Medulla oblongata (tissue), 1 donor: ENCODE results near the gene ITGA8.
"Not testable (repeated sequence)": the region's sequence is repeated elsewhere in the genome, so short reads cannot be mapped to it uniquely, and the experiment has no call there.

Experiments
- DNase-seq: peaks from one replicate; pipeline ENCODE4 v3.0.0-alpha.2; 2015; ENCODE audit errors: extremely low spot score

Gene ITGA8

DNA sequence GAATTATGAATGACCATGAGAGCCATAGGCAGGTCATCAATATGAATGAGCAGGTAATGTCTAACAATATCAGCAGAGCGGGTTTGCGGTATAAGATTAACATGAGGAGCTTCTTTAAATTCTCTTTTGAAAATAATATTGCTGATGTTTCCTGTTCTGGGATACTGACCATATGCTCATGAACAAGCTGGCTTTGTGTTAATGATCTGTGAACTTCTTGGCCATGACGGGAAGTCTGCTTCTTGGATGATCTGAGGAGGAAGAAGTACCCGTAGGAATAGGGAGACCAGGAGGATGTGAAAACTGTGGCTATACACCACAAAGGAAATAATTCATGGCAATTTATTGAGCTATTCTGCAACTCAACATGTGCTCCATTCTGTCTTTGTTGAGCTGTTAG lies 38.6 kb downstream of the ITGA8 start:
- DNase-seq: no peak

DNA sequence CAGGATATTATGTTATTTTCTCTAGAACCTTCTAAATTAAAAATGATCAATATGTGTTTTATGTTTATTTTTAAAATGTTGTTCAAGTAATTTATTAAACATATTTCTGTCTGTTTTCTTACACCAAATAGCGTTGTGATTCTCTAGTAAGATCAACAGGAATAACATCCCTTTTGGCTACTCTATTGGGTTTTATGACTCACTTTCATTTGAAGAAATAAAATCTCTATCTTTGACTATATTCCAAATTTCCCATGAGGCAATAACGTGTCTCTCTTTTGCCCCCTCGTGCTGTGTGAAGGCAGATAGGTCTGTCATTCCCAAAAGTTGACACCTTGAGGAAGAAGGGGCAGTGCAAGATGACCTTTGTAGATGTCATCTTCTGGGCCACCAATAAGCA lies 40.9 kb downstream of the ITGA8 start:
- no peak for DNase-seq

- DNase-seq: no peak
These were observed 47.3 kb downstream of the ITGA8 start for GRCh38 chr10:15672469-15672868.

DNA sequence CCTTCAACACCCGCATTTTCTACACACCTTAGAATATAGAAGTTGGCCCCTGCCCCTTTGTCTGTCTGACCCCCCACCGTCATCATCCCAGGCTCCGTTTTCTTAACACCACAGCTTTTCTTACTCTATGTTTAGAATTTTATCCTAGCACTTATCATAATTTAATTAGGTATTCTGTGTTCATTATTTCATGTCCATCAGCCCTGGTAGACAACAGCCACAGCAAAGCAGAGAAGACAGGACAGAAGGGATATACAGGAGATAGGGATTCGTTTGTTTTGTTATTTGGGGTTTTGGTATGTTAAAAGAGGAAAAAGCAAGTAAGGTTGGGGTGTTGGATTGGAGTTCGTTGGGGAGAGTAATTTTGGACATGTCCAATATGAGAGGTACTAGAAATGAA lies 48.8 kb downstream of the ITGA8 start:
- no peak for DNase-seq

GRCh38 chr10:15661574-15661973 lies 58.1 kb downstream of the ITGA8 start:
- DNase-seq: no peak

DNA sequence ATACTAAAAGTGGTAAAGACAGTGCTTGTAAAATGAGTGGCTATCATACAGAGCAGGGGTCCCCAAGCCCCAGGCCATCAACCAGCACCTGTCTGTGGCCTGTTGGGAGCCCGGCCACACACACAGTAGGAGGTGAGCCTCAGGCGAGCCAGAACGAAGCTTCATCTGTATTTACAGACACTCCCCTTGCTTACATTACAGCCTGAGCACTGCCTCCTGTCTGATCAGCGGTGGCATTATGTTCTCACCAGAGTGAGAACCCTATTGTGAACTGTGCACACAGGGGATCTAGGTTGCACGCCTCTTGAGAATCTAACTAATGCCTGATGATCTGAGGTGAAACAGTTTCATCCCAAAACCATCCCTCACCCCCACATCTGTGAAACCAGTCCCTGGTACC lies 58.7 kb downstream of the ITGA8 start:
- DNase-seq: no peak

GRCh38 chr10:15658069-15658702 lies 61.5 kb downstream of the ITGA8 start:
- DNase-seq: no peak

DNA sequence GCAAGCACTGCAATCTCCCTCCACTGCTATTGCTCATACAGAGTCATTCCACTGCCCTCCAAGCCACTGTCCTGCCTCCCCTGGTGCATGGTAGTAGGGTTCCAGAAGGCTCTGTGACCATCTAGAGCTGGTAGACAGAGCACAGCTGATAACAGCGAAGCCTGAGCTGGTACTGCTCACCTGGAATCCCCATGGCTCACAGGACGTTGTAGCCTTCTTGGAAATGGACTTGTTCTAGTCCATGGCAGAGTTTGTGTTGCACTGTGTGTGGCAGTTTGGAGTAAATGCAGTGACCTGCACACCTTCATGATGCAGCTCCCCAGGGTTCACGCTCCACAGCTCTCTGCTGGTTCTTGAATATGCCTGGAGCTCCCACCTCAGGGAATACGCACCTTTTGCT lies 67.0 kb downstream of the ITGA8 start:
- no peak for DNase-seq

GRCh38 chr10:15652117-15652516 lies 67.6 kb downstream of the ITGA8 start:
- no peak for DNase-seq

- no peak for DNase-seq
These were observed 68.5 kb downstream of the ITGA8 start for GRCh38 chr10:15651175-15651574.

GRCh38 chr10:15642095-15642494 lies 77.6 kb downstream of the ITGA8 start:
- DNase-seq: no peak

GRCh38 chr10:15640536-15641085 lies 79.1 kb downstream of the ITGA8 start:
- no peak for DNase-seq

DNA sequence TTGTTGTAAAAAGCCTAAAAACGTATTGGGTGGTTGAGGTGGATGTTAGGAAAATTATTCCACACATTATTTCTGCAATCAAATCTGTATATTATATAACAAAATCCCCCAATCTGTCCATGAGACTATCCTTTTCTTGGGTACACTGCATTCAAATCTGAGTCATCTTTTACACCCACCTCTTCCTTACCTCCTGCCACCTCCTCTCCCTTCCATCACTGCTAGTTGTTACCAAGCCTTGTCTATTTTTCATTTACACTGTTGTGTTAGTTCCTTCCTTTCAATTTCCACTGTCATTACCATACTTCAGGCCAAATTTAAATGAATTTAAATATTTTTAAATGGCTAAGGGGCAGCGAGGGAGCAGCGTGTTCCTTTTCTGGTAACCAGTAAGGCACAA lies 83.3 kb downstream of the ITGA8 start:
- no peak for DNase-seq

- no peak for DNase-seq
These were observed 87.1 kb downstream of the ITGA8 start for GRCh38 chr10:15632456-15633091.

DNA sequence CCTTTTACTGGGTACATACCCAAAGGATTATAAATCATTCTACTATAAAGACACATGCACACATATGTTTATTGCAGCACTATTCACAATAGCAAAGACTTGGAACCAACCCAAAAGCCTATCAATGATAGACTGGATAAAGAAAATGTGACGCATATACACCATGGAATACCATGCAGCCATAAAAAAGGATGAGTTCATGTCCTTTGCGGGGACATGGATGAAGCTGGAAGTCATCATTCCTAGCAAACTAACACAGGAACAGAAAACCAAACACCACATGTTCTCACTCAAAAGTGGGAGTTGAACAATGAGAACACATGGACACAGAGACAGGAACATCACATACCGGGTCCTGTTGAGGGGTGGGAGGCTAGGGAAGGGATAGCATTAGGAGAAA lies 88.5 kb downstream of the ITGA8 start:
- DNase-seq: not testable (repeated sequence)

DNA sequence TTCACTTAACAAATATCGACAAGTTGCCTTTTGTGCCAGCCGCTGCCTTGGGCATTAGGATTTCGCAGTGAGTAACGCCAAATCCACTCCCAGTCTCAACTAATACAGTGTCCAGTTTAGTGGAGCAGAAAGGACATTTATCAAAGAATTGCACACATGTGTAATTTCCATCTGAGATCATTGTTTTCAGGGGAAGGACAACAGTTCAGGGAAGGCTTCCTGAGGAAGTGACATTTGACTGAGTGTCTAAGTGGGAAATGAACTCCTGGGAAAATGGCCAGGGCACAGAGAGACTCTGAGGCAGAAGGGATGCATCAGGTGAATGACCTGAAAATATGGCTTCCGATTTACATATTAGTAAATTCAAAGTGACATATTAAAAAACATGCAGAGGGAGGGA lies 89.4 kb downstream of the ITGA8 start:
- no peak for DNase-seq

DNA sequence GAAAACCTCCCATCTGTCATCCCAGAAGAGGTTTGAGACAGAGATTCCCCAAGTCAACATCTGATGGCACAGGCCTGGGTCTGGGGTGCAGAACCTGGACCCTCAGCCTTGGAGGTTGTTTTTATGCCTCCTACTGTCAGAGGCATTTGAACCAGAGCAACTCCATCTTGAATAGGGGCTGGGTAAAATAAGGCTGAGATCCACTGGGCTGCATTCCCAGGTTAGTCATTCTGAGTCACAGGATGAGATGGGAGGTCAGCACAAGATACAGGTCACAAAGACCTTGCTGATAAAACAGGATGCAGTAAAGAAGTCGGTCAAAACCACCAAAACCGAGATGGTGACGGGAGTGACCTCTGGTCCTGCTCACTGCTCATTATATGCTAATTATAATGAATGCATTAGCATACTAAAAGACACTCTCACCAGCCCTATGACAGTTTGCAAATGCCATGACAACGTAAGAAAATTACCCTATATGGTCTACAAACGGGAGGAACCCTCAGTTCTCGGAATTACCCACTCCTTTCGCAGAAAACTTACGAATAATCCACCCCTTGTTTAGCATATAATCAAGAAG lies 92.0 kb downstream of the ITGA8 start:
- DNase-seq: no peak

DNA sequence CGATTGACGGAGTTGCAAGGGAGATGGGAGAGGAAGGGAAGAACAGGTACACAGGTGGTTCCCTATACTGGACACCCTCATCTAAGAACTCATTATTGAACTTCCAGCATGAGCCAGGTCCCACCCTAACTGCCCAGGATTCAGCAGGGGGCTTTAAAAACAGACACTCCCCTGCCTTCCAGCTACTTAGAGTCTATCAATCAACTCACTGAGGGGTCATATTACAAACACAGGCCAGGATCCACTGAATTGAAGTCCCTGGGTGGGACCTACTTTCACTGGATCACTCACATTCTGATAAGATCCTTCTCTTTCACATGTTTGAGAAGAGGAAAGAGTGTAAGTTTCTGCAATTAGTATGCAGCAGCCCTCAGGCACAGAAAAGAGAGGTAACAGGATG lies 92.8 kb downstream of the ITGA8 start:
- no peak for DNase-seq

GRCh38 chr10:15625261-15625660 lies 94.5 kb downstream of the ITGA8 start:
- DNase-seq: no peak

- peak; percentile 37 for DNase-seq
These were observed 95.1 kb downstream of the ITGA8 start for GRCh38 chr10:15624401-15625196.

GRCh38 chr10:15620836-15621515 lies 98.7 kb downstream of the ITGA8 start:
- DNase-seq: peak; percentile 14

DNA sequence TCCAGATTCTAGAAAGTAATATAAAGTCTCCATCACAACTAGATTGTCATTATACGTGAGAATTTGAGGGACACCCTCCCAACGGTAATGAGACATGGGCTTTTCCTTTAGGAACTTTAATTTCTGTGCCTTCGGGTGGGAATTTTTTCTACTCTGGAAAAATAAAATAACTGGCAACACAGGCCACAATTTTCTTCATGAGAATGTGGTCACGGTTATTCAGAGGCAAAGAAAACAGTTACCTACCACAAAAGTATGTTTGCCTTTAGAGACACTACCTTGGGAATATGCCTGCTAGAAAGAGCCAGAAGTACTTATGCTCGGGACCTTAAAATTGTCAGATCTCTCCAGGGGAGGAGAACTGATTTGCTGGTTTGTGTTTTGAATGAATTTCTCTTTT lies 99.4 kb downstream of the ITGA8 start:
- DNase-seq: no peak
